Measurements from ENCODE around the gene TRPC1.
"Not testable (repeated sequence)": the region's sequence is repeated elsewhere in the genome, so short reads cannot be mapped to it uniquely, and the experiment has no call there.

TRPC1 gene

DNA sequence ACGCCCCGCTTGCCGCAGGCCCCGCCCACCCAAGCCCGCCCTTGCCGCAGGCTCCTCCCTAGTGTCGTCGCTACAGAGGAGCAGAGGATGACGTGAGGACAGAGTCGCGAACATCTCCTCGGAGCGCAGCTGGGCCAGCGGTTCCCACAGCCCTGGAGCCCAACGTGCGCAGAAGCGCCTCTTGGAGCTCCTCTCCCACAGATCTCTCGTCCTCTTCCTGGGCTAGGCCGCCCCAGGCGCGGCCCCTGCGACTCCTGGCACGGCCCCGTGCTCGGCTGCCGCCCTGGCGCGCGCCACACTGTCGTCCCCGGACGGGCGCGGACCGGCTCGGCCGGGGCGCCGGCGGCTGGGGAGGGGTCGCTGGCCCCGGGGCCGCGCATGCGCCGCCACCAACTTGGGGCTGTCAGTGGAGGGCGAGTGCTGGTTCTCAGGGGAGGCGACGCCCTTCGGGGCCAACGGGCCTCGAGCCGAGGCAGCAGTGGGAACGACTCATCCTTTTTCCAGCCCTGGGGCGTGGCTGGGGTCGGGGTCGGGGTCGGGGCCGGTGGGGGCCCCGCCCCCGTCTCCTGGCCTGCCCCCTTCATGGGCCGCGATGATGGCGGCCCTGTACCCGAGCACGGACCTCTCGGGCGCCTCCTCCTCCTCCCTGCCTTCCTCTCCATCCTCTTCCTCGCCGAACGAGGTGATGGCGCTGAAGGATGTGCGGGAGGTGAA lies at the start of gene TRPC1:
Gene TRPC1, plus strand, starts transcription at position 67 of the 714 bp plus-strand sequence. Its CDS starts 526 bp downstream, at position 593.
- Mint-ChIP-seq H3K4me3 (peak within 1 kb of the TSS; percentile 85), H3K4me1 (ENCODE audit: low read depth) (peaks cover 6% of the 10 kb centered on the region), H3K36me3 (ENCODE audit: low read depth) (no peaks in the 10 kb centered on the region), H3K27me3 (ENCODE audit: low read depth) (peaks cover 59% of the 10 kb centered on the region), H3K27ac (peak within 1 kb of the TSS; percentile 84), H3K9me3 (no peaks in the 10 kb centered on the region)

DNA sequence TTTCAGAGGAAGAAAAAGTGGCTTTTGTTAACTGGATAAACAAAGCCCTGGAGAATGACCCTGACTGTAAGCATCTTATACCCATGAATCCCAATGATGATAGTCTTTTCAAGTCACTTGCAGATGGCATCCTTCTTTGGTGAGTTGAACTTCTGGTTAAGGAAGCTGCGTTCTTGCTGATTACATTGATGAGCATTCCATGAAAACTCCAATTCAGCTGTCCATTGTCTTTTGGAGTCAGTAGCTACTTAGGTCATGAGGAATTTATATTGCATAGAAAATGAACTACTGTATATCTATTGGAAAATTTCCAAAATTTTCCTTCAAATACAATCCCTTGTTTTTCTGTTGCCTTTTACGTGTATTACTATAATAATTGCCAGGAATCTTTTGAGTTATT lies 47.7 kb upstream of the TRPC1 start:
- Mint-ChIP-seq H3K27me3 (ENCODE audit: low read depth) (no peaks in the 10 kb centered on the region), H3K9me3 (no peaks in the 10 kb centered on the region), H3K27ac (no peak overlapping the region), H3K4me1 (ENCODE audit: low read depth) (no peaks in the 10 kb centered on the region), H3K36me3 (ENCODE audit: low read depth) (no peaks in the 10 kb centered on the region), H3K4me3 (no peak overlapping the region)

GRCh38 chr3:142680710-142681109 lies 43.1 kb upstream of the TRPC1 start:
- no peak overlapping the region for H3K27ac Mint-ChIP-seq
- no peaks in the 10 kb centered on the region for H3K9me3 Mint-ChIP-seq
- H3K36me3 Mint-ChIP-seq (ENCODE audit: low read depth): no peaks in the 10 kb centered on the region
- no peaks in the 10 kb centered on the region for H3K27me3 Mint-ChIP-seq (ENCODE audit: low read depth)
- H3K4me3 Mint-ChIP-seq: no peak overlapping the region
- no peaks in the 10 kb centered on the region for H3K4me1 Mint-ChIP-seq (ENCODE audit: low read depth)

- Mint-ChIP-seq H3K27ac (no peak overlapping the region), H3K4me3 (no peak overlapping the region), H3K9me3 (no peaks in the 10 kb centered on the region), H3K4me1 (ENCODE audit: low read depth) (no peaks in the 10 kb centered on the region), H3K27me3 (ENCODE audit: low read depth) (no peaks in the 10 kb centered on the region), H3K36me3 (ENCODE audit: low read depth) (no peaks in the 10 kb centered on the region)
These were observed 33.2 kb upstream of the TRPC1 start for GRCh38 chr3:142690613-142691012.

DNA sequence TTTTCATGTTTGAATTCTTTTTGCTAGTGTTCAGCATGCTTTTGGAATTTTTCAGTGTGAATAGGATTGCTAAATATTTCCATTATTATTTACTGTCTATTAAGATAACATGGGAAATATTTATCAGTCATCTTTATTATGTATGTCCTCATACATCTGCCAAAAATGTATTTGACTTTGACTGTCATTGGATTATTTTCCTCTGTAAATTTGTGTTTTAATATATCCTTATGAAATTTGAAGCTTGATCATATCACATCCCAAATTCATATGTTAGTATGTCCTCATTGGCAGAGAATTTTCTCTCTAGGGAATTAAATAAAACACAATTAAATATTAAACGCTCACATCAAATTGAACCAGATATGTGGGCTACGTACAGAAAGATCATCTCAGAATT lies 32.3 kb upstream of the TRPC1 start:
- H3K4me3 Mint-ChIP-seq: no peak overlapping the region
- no peaks in the 10 kb centered on the region for H3K36me3 Mint-ChIP-seq (ENCODE audit: low read depth)
- H3K27ac Mint-ChIP-seq: no peak overlapping the region
- no peaks in the 10 kb centered on the region for H3K27me3 Mint-ChIP-seq (ENCODE audit: low read depth)
- no peaks in the 10 kb centered on the region for H3K9me3 Mint-ChIP-seq
- H3K4me1 Mint-ChIP-seq (ENCODE audit: low read depth): no peaks in the 10 kb centered on the region

DNA sequence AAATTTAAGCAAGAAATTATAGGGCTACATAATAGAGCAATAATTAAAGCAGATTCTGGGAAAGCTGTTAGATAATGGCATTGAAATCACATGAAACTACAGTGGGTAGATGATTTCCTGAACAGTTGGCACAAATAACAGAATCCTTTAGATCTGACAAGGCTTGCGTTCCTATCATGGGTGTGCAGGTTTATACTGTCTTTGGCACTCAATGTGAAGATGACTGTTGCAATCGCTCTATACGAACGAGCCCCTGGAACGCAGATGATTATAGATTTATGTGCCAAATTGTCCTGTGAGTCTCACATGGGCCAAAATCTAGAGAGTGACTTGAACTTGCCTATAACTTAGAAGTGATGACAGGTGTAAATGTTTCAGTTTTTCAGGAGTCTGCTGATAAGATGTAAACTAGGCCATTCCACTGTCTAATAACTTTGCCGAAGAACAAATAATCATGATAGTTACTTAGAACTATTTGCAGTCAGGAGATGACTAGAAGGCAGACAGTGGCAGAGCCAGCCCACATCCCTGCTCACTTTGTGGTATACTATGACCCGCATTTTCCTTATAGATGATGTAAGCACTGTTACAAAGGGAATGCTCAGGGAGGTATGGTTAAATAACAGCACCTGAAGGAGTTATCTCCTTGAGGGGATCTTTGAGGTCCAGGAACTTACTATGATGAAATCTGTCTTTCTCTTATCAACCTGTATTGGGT lies 30.5 kb upstream of the TRPC1 start:
- no peaks in the 10 kb centered on the region for H3K9me3 Mint-ChIP-seq
- H3K27ac Mint-ChIP-seq: no peak overlapping the region
- H3K36me3 Mint-ChIP-seq (ENCODE audit: low read depth): no peaks in the 10 kb centered on the region
- H3K4me3 Mint-ChIP-seq: no peak overlapping the region
- H3K4me1 Mint-ChIP-seq (ENCODE audit: low read depth): no peaks in the 10 kb centered on the region
- H3K27me3 Mint-ChIP-seq (ENCODE audit: low read depth): no peaks in the 10 kb centered on the region

GRCh38 chr3:142694225-142694624 lies 29.6 kb upstream of the TRPC1 start:
- Mint-ChIP-seq H3K9me3 (no peaks in the 10 kb centered on the region), H3K27ac (no peak overlapping the region), H3K4me1 (ENCODE audit: low read depth) (no peaks in the 10 kb centered on the region), H3K4me3 (no peak overlapping the region), H3K27me3 (ENCODE audit: low read depth) (no peaks in the 10 kb centered on the region), H3K36me3 (ENCODE audit: low read depth) (no peaks in the 10 kb centered on the region)

GRCh38 chr3:142705198-142705597 lies 18.6 kb upstream of the TRPC1 start:
- no peaks in the 10 kb centered on the region for H3K27me3 Mint-ChIP-seq (ENCODE audit: low read depth)
- H3K36me3 Mint-ChIP-seq (ENCODE audit: low read depth): no peaks in the 10 kb centered on the region
- no peak overlapping the region for H3K4me3 Mint-ChIP-seq
- no peaks in the 10 kb centered on the region for H3K9me3 Mint-ChIP-seq
- H3K27ac Mint-ChIP-seq: no peak overlapping the region
- peaks cover 7% of the 10 kb centered on the region for H3K4me1 Mint-ChIP-seq (ENCODE audit: low read depth)

- H3K27me3 Mint-ChIP-seq (ENCODE audit: low read depth): no peaks in the 10 kb centered on the region
These were observed 17.3 kb upstream of the TRPC1 start for GRCh38 chr3:142706321-142707127.

GRCh38 chr3:142709207-142709606 lies 14.6 kb upstream of the TRPC1 start:
- no peak overlapping the region for H3K4me3 Mint-ChIP-seq
- H3K9me3 Mint-ChIP-seq: no peaks in the 10 kb centered on the region
- H3K36me3 Mint-ChIP-seq (ENCODE audit: low read depth): no peaks in the 10 kb centered on the region
- no peaks in the 10 kb centered on the region for H3K27me3 Mint-ChIP-seq (ENCODE audit: low read depth)
- no peak overlapping the region for H3K27ac Mint-ChIP-seq
- peaks cover 7% of the 10 kb centered on the region for H3K4me1 Mint-ChIP-seq (ENCODE audit: low read depth)

More at GRCh38 chr3:142706321-142707127, 17.3 kb upstream of the TRPC1 start:
- Mint-ChIP-seq H3K4me3 (no peak overlapping the region), H3K27ac (no peak overlapping the region), H3K36me3 (ENCODE audit: low read depth) (no peaks in the 10 kb centered on the region), H3K9me3 (no peaks in the 10 kb centered on the region), H3K4me1 (ENCODE audit: low read depth) (peaks cover 7% of the 10 kb centered on the region)

GRCh38 chr3:142714882-142715281 lies 9.0 kb upstream of the TRPC1 start:
- not testable (repeated sequence) for H3K36me3 Mint-ChIP-seq (ENCODE audit: low read depth); H3K4me1 Mint-ChIP-seq (ENCODE audit: low read depth); H3K9me3 Mint-ChIP-seq; H3K27ac Mint-ChIP-seq; H3K4me3 Mint-ChIP-seq
- peaks cover 23% of the 10 kb centered on the region for H3K27me3 Mint-ChIP-seq (ENCODE audit: low read depth)

DNA sequence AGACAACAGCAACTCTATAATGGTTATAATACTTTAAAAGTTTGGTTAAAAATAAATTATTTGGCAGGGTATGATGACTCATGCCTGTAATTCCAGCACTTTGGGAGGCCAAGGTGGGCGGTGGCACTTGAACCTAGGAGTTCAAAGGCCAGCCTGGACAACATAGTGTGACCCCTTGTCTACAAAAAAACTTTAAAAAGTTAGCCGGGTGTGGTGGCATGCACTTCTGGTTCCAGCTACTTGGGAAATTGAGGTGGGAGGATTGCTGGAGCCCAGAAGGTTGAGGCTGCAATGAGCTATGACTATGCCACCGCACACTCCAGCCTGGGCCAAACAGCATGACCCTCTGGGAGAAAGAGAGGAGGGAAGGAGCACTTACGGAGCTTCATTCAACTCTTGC lies 7.7 kb upstream of the TRPC1 start:
- H3K9me3 Mint-ChIP-seq: no peaks in the 10 kb centered on the region
- H3K4me3 Mint-ChIP-seq: no peak overlapping the region
- peaks cover 34% of the 10 kb centered on the region for H3K27me3 Mint-ChIP-seq (ENCODE audit: low read depth)
- H3K36me3 Mint-ChIP-seq (ENCODE audit: low read depth): no peaks in the 10 kb centered on the region
- no peaks in the 10 kb centered on the region for H3K4me1 Mint-ChIP-seq (ENCODE audit: low read depth)
- no peak overlapping the region for H3K27ac Mint-ChIP-seq

DNA sequence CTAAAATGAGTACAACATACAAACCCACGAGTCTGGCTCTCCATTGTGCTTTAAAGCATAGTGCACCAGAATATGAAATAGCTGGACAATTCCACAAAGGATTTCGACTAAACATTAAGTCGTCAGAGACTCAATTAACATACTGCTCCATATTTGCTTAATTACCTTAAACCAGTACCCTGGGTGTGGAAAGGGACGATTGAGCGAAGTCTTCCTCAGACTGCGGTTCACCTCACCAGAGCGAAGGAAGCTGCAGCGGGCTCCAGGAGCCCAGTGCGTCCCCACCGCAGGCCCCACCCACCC lies 218 bp upstream of the TRPC1 start:
- peaks cover 6% of the 10 kb centered on the region for H3K4me1 Mint-ChIP-seq (ENCODE audit: low read depth)
- H3K27ac Mint-ChIP-seq: no peak overlapping the region
- H3K36me3 Mint-ChIP-seq (ENCODE audit: low read depth): no peaks in the 10 kb centered on the region
- peaks cover 64% of the 10 kb centered on the region for H3K27me3 Mint-ChIP-seq (ENCODE audit: low read depth)
- peak overlapping the region; percentile 84 for H3K4me3 Mint-ChIP-seq
- no peaks in the 10 kb centered on the region for H3K9me3 Mint-ChIP-seq

- Mint-ChIP-seq H3K4me3 (peak overlapping the region; percentile 85), H3K36me3 (ENCODE audit: low read depth) (no peaks in the 10 kb centered on the region), H3K27me3 (ENCODE audit: low read depth) (peaks cover 54% of the 10 kb centered on the region), H3K4me1 (ENCODE audit: low read depth) (peaks cover 6% of the 10 kb centered on the region), H3K9me3 (no peaks in the 10 kb centered on the region), H3K27ac (peak overlapping the region; percentile 72)
These were observed 985 bp downstream of the TRPC1 start for GRCh38 chr3:142724682-142725356.
